NB4 (cell line): ENCODE results near the gene C22orf39.

Experiments
- CTCF ChIP-seq: IDR thresholded peaks from one replicate; pipeline ENCODE4 v1.5.1; 2012; ENCODE audit warnings: low read depth, low read length
- MYC ChIP-seq: IDR thresholded peaks from 2 replicates; pipeline ENCODE4 v1.6.1; 2011; ENCODE audit warnings: low read depth, low read length
- POLR2A ChIP-seq: IDR thresholded peaks from 2 replicates; pipeline ENCODE4 v1.6.1; 2011; ENCODE audit warnings: mild to moderate bottlenecking; ENCODE audit not compliant: insufficient read length; ENCODE audit errors: extremely low read depth
- TF ChIP-seq, protein P1 (sequence below): IDR thresholded peaks from 2 replicates; pipeline ENCODE4 v1.6.1; 2011; ENCODE audit warnings: low read depth, low read length

DNA sequence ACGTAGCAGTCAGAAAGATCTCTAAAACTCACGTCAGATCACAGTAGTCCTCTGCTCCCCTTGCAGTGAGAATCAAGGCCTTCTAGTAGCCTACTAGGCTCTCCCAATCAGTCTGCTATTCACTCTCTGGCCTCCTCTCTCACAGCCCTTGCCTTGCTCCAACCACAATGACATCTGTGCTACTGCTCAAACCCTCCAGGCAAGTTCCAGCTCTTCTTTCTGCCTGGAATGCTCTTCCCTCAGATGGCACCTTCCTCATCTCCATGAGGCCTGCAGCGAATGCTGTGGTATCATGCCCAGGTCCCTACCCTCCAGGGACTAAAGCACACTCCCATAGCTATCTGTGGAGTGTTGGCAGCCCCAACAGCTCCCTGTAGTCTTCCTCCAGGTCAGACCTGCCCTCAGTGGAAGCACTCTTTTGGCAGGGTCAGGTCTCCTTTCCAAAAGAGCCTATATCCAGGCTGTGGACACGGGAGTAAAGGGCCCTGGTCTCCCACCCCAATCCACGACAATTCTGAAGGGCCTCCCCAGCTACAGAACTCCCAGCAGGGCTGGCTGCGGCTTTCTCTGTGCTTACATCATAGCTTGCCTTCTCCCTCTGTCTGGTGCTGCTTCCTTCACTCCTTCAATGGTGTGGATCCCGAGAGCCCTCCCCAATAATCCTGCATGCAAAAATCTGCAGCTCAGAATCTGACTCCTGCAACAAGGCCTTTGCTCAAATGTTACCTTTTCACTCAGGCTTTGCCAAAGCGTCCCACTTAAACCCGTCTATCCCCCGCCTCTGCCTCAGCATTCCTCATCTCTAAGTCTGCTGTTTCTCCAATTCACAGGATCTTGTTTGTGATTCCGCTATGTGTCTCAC is 24.8 kb downstream of the C22orf39 start:
- TF ChIP-seq CTCF (no peak), POLR2A (no peak), MYC (no peak)
- TF ChIP-seq, protein P1, sequence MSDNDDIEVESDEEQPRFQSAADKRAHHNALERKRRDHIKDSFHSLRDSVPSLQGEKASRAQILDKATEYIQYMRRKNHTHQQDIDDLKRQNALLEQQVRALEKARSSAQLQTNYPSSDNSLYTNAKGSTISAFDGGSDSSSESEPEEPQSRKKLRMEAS: no peak
